Common myeloid progenitor, CD34-positive (primary cell): ENCODE measurements around the gene PCSK6.

Source experiments
- CTCF ChIA-PET: fragments of 350-600 bp; sonication (Branson Sonifier 250); formaldehyde crosslinking; loops from one replicate; lab custom pipeline; 2021; ENCODE audit warnings: antibody characterized with exemption; lab: Charles Lee
- POLR2A ChIA-PET: fragments of 350-600 bp; sonication (Branson Sonifier 250); formaldehyde crosslinking; loops from one replicate; lab custom pipeline; 2021; ENCODE audit warnings: antibody characterized with exemption; lab: Charles Lee
- DNase-seq, 3 donors: peaks; one replicate each; pipeline versions ENCODE4 v3.0.0 to v3.0.0-alpha.2; 2013
- H3K27ac ChIP-seq, 2 experiments: 1 replicate in 1 of 2; 2 replicates in 1 of 2; pipeline ENCODE4 v1.7.0; 2013; ENCODE audit warnings: inconsistent platforms in 2 of 2, low read length in 2 of 2, mild to moderate bottlenecking in 2 of 2, low read depth in 1 of 2, moderate library complexity in 1 of 2; ENCODE audit not compliant: severe bottlenecking in 2 of 2, insufficient read depth in 1 of 2, poor library complexity in 1 of 2
- H3K27me3 ChIP-seq, 5 experiments: replicated peaks in 2 of 5; 1 replicate in 3 of 5; 2 replicates in 2 of 5; pipeline versions ENCODE4 v1.6.1 to v1.7.0; 2013; ENCODE audit warnings: low read length in 4 of 5, mild to moderate bottlenecking in 2 of 5, moderate library complexity in 2 of 5, inconsistent platforms in 1 of 5; ENCODE audit not compliant: insufficient read depth in 5 of 5, control insufficient read depth in 4 of 5
- H3K36me3 ChIP-seq, 4 experiments: 1 replicate in 2 of 4; 2 replicates in 2 of 4; pipeline versions ENCODE4 v1.6.1 to v1.7.0; 2013; ENCODE audit warnings: low read length in 3 of 4, control low read depth in 1 of 4, mild to moderate bottlenecking in 1 of 4; ENCODE audit not compliant: control insufficient read depth in 4 of 4, insufficient read depth in 4 of 4
- H3K4me1 ChIP-seq, 4 experiments: 1 replicate in 3 of 4; 2 replicates in 1 of 4; pipeline versions ENCODE4 v1.6.1 to v1.7.1; 2013; ENCODE audit warnings: low read length in 3 of 4, mild to moderate bottlenecking in 3 of 4, control low read depth in 1 of 4, inconsistent platforms in 1 of 4, moderate library complexity in 1 of 4; ENCODE audit not compliant: control insufficient read depth in 4 of 4, insufficient read depth in 4 of 4; ENCODE audit errors: control extremely low read depth in 1 of 4
- H3K4me3 ChIP-seq, 7 experiments: 1 replicate in 4 of 7; 2 replicates in 3 of 7; pipeline versions ENCODE4 v1.5.1 to v1.7.0; 2013; ENCODE audit warnings: mild to moderate bottlenecking in 7 of 7, low read length in 6 of 7, moderate library complexity in 6 of 7, inconsistent platforms in 2 of 7, low read depth in 2 of 7, control low read depth in 1 of 7; ENCODE audit not compliant: insufficient read depth in 4 of 7, control insufficient read depth in 1 of 7; ENCODE audit errors: extremely low read depth in 1 of 7
- H3K9me3 ChIP-seq, 5 experiments: 1 replicate in 4 of 5; 2 replicates in 1 of 5; pipeline versions ENCODE4 v1.6.1 to v1.7.1; 2013; ENCODE audit warnings: low read length in 4 of 5, mild to moderate bottlenecking in 2 of 5, inconsistent platforms in 1 of 5, low read depth in 1 of 5, moderate library complexity in 1 of 5; ENCODE audit not compliant: control insufficient read depth in 4 of 5, insufficient read depth in 2 of 5; ENCODE audit errors: control extremely low read depth in 1 of 5
- WGBS: methylation state at CpG from one replicate; pipeline ENCODE4 v1.1.5; 2013; ENCODE audit not compliant: insufficient coverage; 5-methylcytosine and 5-hydroxymethylcytosine counted together

PCSK6 gene

GRCh38 chr15:101310161-101310480 is 179.4 kb downstream of the PCSK6 start:
- no peaks in the 10 kb centered on the region for H3K4me1 ChIP-seq
- CTCF ChIA-PET: interaction anchor here (0.8 kb wide), 1 partner anchor 10 kb away, joined by 3 read pairs; no protein-coding TSS in a partner anchor
- no peak overlapping the region for H3K27ac ChIP-seq
- 100% methylated on average over 1 of the region's 7 CpGs for WGBS
- POLR2A ChIA-PET: no interaction called here
- no peaks in the 10 kb centered on the region for H3K36me3 ChIP-seq
- H3K4me3 ChIP-seq: no peak overlapping the region
- peaks cover 0 to 61% (median 7%) of the 10 kb centered on the region in 5 experiments for H3K27me3 ChIP-seq
- no peaks in the 10 kb centered on the region for H3K9me3 ChIP-seq
- DNase-seq: no peak

DNA sequence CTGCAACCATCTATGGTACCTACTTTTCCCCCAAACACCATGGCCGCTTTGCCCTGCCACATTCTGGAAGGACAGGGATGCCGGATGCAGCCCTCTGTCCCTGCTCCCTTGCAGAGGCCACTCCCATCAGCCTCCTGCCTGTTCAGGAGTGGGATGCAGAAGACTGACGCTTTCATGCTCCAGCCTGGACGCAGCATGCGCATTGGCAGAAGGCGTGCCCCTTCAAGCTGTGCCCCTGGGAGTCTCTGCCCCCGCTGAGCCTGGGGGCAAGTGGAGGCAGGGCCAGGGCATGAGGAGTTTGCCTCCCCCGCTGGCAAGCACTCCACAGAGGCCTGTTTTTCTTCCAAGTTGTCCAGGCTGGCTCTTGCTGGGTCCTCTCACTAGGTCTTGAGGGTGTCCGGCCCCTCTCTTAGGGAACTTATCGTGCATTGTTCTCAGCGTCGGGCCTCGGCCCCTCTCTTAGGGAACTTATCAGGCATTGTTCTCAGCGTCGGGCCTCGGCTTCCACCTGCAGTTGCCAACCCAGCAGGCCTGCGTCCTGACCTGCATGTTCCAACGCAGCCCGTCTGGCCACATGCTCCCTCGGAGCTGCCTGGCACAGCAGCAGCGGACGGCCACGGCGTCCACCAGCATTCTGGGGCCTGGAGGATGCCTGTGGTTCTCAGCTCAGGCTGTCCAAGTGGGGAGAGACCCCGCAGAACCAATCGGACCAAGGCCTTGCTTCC is 179.9 kb downstream of the PCSK6 start:
- Histone ChIP-seq H3K36me3 (no peaks in the 10 kb centered on the region), H3K9me3 (no peaks in the 10 kb centered on the region), H3K4me3 (no peak overlapping the region), H3K27ac (no peak overlapping the region), H3K4me1 (no peaks in the 10 kb centered on the region), H3K27me3 (peaks cover 0 to 62% (median 7%) of the 10 kb centered on the region in 5 experiments)
- 92% methylated on average over 25 of the region's 26 CpGs for WGBS
- ChIA-PET CTCF (interaction anchor here (0.8 to 2.3 kb wide), 3 partner anchors 9 to 332 kb away, joined by 3 to 11 read pairs (median 8); no protein-coding TSS in a partner anchor), POLR2A (no interaction called here)
- DNase-seq: no peak

GRCh38 chr15:101308604-101309435 is 180.7 kb downstream of the PCSK6 start:
- Histone ChIP-seq H3K27ac (no peak overlapping the region), H3K4me3 (no peak overlapping the region), H3K36me3 (no peaks in the 10 kb centered on the region), H3K9me3 (no peaks in the 10 kb centered on the region), H3K4me1 (no peaks in the 10 kb centered on the region), H3K27me3 (peaks cover 0 to 62% (median 7%) of the 10 kb centered on the region in 5 experiments)
- DNase-seq: no peak
- ChIA-PET CTCF (interaction anchor here (0.9 to 2.3 kb wide), 3 partner anchors 9 to 332 kb away, joined by 3 to 11 read pairs (median 8); no protein-coding TSS in a partner anchor), POLR2A (no interaction called here)
- 94% methylated on average over 15 of the region's 20 CpGs for WGBS

GRCh38 chr15:101307897-101308603 is 181.5 kb downstream of the PCSK6 start:
- ChIA-PET CTCF (interaction anchor here (0.9 to 2.3 kb wide), 4 partner anchors 10 to 333 kb away, joined by 3 to 11 read pairs (median 6); no protein-coding TSS in a partner anchor), POLR2A (no interaction called here)
- no peak for DNase-seq
- WGBS: 91% methylated on average over 13 of the region's 16 CpGs
- Histone ChIP-seq H3K27me3 (peaks cover 0 to 61% (median 10%) of the 10 kb centered on the region in 5 experiments), H3K27ac (no peak overlapping the region), H3K4me3 (no peak overlapping the region), H3K36me3 (no peaks in the 10 kb centered on the region), H3K4me1 (no peaks in the 10 kb centered on the region), H3K9me3 (no peaks in the 10 kb centered on the region)

GRCh38 chr15:101307048-101307896 is 182.2 kb downstream of the PCSK6 start:
- no peaks in the 10 kb centered on the region for H3K36me3 ChIP-seq
- DNase-seq: no peak
- H3K4me1 ChIP-seq: no peaks in the 10 kb centered on the region
- 92% methylated on average over 20 of the region's 24 CpGs for WGBS
- peaks cover 0 to 66% (median 10%) of the 10 kb centered on the region in 5 experiments for H3K27me3 ChIP-seq
- no peaks in the 10 kb centered on the region for H3K9me3 ChIP-seq
- no peak overlapping the region for H3K4me3 ChIP-seq
- no peak overlapping the region for H3K27ac ChIP-seq
- ChIA-PET POLR2A (no interaction called here), CTCF (interaction anchor here (0.8 to 6.2 kb wide), 10 partner anchors 10 to 348 kb away, joined by 3 to 40 read pairs (median 5); no protein-coding TSS in a partner anchor)

GRCh38 chr15:101306341-101307047 is 183.0 kb downstream of the PCSK6 start:
- ChIA-PET POLR2A (no interaction called here), CTCF (interaction anchor here (0.8 to 6.2 kb wide), 7 partner anchors 9 to 349 kb away, joined by 3 to 40 read pairs (median 3); no protein-coding TSS in a partner anchor)
- no peak overlapping the region for H3K4me3 ChIP-seq
- no peak overlapping the region for H3K27ac ChIP-seq
- no peaks in the 10 kb centered on the region for H3K9me3 ChIP-seq
- H3K36me3 ChIP-seq: no peaks in the 10 kb centered on the region
- no peak for DNase-seq
- 96% methylated on average over 10 of the region's 10 CpGs for WGBS
- no peaks in the 10 kb centered on the region for H3K4me1 ChIP-seq
- peaks cover 0 to 66% (median 10%) of the 10 kb centered on the region in 5 experiments for H3K27me3 ChIP-seq
